Activated naive CD8-positive, alpha-beta T cell (primary cell): ENCODE results near the gene MAP3K5.
A peak's percentile ranks its signal among the peaks of the same experiment; 100 is the strongest.
"Not testable (repeated sequence)": the region's sequence is repeated elsewhere in the genome, so short reads cannot be mapped to it uniquely, and the experiment has no call there.

Source experiments
- H3K27ac Mint-ChIP-seq: one replicate; pipeline ENCODE4 v1.8.0; 2021; ENCODE audit warnings: mixed read lengths
- H3K27me3 Mint-ChIP-seq: one replicate; pipeline ENCODE4 v1.8.0; 2021; ENCODE audit warnings: mixed read lengths
- H3K36me3 Mint-ChIP-seq: one replicate; pipeline ENCODE4 v1.8.0; 2021; ENCODE audit warnings: mixed read lengths
- H3K4me1 Mint-ChIP-seq: one replicate; pipeline ENCODE4 v1.8.0; 2021; ENCODE audit warnings: low read depth, mixed read lengths
- H3K4me3 Mint-ChIP-seq: one replicate; pipeline ENCODE4 v1.8.0; 2021; ENCODE audit warnings: mild to moderate bottlenecking, mixed read lengths
- H3K9me3 Mint-ChIP-seq: one replicate; pipeline ENCODE4 v1.8.0; 2021; ENCODE audit warnings: low read depth, mixed read lengths

The MAP3K5 gene, protein sequence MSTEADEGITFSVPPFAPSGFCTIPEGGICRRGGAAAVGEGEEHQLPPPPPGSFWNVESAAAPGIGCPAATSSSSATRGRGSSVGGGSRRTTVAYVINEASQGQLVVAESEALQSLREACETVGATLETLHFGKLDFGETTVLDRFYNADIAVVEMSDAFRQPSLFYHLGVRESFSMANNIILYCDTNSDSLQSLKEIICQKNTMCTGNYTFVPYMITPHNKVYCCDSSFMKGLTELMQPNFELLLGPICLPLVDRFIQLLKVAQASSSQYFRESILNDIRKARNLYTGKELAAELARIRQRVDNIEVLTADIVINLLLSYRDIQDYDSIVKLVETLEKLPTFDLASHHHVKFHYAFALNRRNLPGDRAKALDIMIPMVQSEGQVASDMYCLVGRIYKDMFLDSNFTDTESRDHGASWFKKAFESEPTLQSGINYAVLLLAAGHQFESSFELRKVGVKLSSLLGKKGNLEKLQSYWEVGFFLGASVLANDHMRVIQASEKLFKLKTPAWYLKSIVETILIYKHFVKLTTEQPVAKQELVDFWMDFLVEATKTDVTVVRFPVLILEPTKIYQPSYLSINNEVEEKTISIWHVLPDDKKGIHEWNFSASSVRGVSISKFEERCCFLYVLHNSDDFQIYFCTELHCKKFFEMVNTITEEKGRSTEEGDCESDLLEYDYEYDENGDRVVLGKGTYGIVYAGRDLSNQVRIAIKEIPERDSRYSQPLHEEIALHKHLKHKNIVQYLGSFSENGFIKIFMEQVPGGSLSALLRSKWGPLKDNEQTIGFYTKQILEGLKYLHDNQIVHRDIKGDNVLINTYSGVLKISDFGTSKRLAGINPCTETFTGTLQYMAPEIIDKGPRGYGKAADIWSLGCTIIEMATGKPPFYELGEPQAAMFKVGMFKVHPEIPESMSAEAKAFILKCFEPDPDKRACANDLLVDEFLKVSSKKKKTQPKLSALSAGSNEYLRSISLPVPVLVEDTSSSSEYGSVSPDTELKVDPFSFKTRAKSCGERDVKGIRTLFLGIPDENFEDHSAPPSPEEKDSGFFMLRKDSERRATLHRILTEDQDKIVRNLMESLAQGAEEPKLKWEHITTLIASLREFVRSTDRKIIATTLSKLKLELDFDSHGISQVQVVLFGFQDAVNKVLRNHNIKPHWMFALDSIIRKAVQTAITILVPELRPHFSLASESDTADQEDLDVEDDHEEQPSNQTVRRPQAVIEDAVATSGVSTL (N-terminal part only)

GRCh38 chr6:136792410-136793262 lies at the start of gene MAP3K5:
Gene MAP3K5, minus strand, starts transcription at chr6:136792477. Its CDS starts 320 bp downstream, at chr6:136792157.
- Mint-ChIP-seq H3K4me1 (peaks cover 36% of the 10 kb centered on the region), H3K4me3 (peak within 1 kb of the TSS; percentile 92), H3K36me3 (no peaks in the 10 kb centered on the region), H3K9me3 (no peaks in the 10 kb centered on the region), H3K27ac (peak within 1 kb of the TSS; percentile 94), H3K27me3 (no peaks in the 10 kb centered on the region)

DNA sequence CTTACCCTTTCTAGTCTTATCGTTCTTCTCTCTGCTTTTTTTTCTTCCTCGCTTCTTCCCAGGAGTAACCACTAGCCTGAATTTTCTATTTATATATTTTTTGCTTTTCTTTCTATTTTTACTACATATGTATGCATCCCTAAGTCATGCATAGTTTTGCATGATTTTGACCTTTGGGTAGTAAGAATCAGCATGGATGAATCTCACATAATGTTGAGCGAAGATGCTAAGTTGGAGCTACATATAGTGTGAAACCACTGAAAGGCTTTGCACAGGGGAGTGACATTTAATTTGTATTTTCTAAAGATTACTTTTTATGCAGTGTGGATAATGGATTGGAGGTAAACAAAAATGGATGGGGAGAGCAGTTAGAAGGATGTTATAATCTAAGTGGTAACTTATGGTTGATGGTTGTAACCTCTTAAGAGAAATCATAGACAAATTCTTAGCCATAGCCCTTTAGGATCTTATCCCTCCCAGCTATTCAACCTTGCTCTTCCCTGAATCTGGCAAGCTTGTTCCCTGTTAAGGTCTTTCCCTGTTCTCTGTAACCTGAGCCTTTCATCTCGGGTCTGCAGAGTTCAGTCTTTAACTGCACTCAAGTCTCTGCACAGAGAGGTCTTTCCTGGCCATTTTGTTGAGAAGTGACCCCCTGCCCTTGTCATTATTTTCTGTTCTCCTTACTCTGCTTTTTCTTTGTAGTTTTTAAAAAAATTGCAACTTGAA lies 48.2 kb upstream of the MAP3K5 start:
- Mint-ChIP-seq H3K27ac (no peak overlapping the region), H3K4me3 (no peak overlapping the region), H3K4me1 (no peaks in the 10 kb centered on the region), H3K27me3 (no peaks in the 10 kb centered on the region), H3K36me3 (no peaks in the 10 kb centered on the region), H3K9me3 (no peaks in the 10 kb centered on the region)

- Mint-ChIP-seq H3K36me3 (peaks cover 39% of the 10 kb centered on the region), H3K27me3 (no peaks in the 10 kb centered on the region), H3K9me3 (no peaks in the 10 kb centered on the region), H3K4me3 (no peak overlapping the region), H3K27ac (no peak overlapping the region), H3K4me1 (no peaks in the 10 kb centered on the region)
Observed at GRCh38 chr6:136831873-136832562, 39.7 kb upstream of the MAP3K5 start.

DNA sequence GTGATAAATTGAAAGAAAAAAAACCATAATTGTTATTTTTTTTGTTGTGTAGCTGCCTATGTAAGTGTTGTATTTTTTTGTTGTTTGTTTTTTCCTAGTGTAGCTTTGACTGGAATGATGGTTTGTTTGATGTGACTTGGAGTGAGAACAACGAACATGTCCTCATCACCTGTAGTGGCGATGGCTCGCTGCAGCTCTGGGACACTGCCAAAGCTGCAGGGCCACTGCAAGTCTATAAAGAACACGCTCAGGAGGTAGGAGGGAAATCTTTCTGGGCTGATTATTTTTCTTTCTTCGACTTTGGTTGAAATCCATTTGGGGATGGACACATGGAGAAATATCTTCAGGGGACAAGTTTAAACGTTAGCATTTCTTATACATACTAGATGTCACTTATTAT lies 33.9 kb upstream of the MAP3K5 start:
- no peaks in the 10 kb centered on the region for H3K27me3 Mint-ChIP-seq
- H3K27ac Mint-ChIP-seq: no peak overlapping the region
- no peaks in the 10 kb centered on the region for H3K9me3 Mint-ChIP-seq
- H3K4me1 Mint-ChIP-seq: peaks cover 23% of the 10 kb centered on the region
- H3K36me3 Mint-ChIP-seq: peaks cover 31% of the 10 kb centered on the region
- no peak overlapping the region for H3K4me3 Mint-ChIP-seq

GRCh38 chr6:136823128-136823660 lies 30.9 kb upstream of the MAP3K5 start:
- H3K4me1 Mint-ChIP-seq: peaks cover 25% of the 10 kb centered on the region
- peak overlapping the region; percentile 94 for H3K27ac Mint-ChIP-seq

DNA sequence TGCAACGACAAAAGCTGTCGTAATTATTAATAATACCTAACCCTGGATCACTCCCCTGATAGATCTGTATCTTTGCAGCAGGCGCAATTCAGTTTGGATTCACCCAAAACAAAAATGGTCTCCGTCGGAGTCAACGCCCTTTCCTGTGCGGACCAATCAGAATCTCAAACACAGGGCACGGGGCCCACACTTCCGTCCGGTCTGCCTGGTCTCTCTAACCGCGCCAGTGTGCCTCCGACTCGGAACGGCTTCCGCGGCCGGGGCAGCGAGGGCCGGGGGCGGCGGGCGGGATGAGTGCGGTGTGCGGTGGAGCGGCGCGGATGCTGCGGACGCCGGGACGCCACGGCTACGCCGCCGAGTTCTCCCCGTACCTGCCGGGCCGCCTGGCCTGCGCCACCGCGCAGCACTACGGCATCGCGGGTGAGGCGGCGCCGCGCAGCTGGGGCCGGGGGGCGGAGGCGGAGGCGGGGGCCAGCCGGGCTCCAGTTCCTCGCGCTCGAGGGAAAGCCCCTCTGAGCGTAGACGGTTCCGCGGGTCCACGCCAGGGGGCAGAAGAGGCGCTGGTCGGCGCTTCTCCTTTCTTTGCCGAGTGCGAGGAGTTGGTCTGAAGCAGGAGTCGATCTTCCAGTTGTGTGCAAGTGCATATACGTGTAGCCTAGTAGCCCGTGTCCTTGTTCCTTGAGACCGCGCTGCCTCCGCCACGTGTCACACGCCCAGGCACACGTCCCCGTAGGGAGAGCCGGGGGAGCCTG lies 30.3 kb upstream of the MAP3K5 start, which contains the start of gene PEX7:
Gene PEX7 (plus strand): TSS at position 217 of the 752 bp plus-strand sequence. CDS start 74 bp downstream, at position 291.
- Mint-ChIP-seq H3K4me1 (peaks cover 25% of the 10 kb centered on the region), H3K9me3 (no peaks in the 10 kb centered on the region)

More at GRCh38 chr6:136823128-136823660, 30.9 kb upstream of the MAP3K5 start:
- peaks cover 12% of the 10 kb centered on the region for H3K36me3 Mint-ChIP-seq
- peak overlapping the region; percentile 91 for H3K4me3 Mint-ChIP-seq
- peaks cover 2% of the 10 kb centered on the region for H3K27me3 Mint-ChIP-seq
- H3K9me3 Mint-ChIP-seq: no peaks in the 10 kb centered on the region

DNA sequence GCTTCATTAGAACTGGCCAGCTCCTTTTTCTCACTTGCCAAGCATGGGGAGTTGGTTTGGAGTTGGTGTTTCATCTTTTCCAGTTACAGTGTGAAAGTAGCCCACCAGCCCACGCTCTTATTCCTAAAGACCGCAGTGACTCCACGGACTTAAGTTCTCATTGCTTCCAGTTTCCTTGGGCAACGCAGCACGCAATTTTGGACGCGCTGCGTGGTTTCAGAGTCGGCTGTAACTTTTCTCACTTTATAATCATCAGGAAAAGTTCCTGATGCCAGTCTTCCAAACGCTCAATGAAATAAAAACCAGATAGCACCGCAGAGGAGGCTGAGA lies 29.7 kb upstream of the MAP3K5 start:
- H3K36me3 Mint-ChIP-seq: peaks cover 12% of the 10 kb centered on the region
- no peaks in the 10 kb centered on the region for H3K9me3 Mint-ChIP-seq
- H3K4me3 Mint-ChIP-seq: peak overlapping the region; percentile 93
- peaks cover 25% of the 10 kb centered on the region for H3K4me1 Mint-ChIP-seq
- H3K27me3 Mint-ChIP-seq: peaks cover 5% of the 10 kb centered on the region
- H3K27ac Mint-ChIP-seq: peak overlapping the region; percentile 95

More for the DNA sequence above, 30.3 kb upstream of the MAP3K5 start, which contains the start of gene PEX7:
- Mint-ChIP-seq H3K36me3 (peaks cover 12% of the 10 kb centered on the region), H3K27me3 (peaks cover 5% of the 10 kb centered on the region), H3K4me3 (peak within 1 kb of the TSS; percentile 93), H3K27ac (peak within 1 kb of the TSS; percentile 95)

GRCh38 chr6:136820561-136820960 lies 28.3 kb upstream of the MAP3K5 start:
- peaks cover 4% of the 10 kb centered on the region for H3K36me3 Mint-ChIP-seq

DNA sequence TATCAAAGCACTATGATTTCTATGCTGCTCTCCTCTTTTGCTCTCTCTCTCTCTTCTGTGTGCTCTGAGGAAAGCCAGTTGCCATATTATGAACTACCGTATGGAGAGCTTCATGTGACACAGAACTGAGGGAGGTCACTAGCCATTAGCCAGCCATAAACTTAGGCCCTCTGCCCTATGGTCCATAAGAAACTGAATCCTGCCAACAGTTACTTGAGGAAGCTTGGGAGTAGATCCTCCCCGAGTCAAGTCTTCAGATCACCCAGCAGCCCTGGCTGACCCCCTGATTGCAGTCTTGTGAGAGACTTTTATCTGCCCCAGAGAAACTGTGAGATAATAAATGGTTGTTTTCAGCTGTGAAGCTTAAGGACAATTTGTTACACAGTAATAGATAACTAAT lies 24.4 kb upstream of the MAP3K5 start:
- Mint-ChIP-seq H3K4me3 (no peak overlapping the region), H3K36me3 (no peaks in the 10 kb centered on the region), H3K27me3 (peaks cover 5% of the 10 kb centered on the region), H3K9me3 (no peaks in the 10 kb centered on the region), H3K4me1 (peaks cover 5% of the 10 kb centered on the region), H3K27ac (no peak overlapping the region)

More at GRCh38 chr6:136820561-136820960, 28.3 kb upstream of the MAP3K5 start:
- H3K4me1 Mint-ChIP-seq: peaks cover 21% of the 10 kb centered on the region
- no peaks in the 10 kb centered on the region for H3K9me3 Mint-ChIP-seq
- peaks cover 5% of the 10 kb centered on the region for H3K27me3 Mint-ChIP-seq
- H3K27ac Mint-ChIP-seq: no peak overlapping the region
- no peak overlapping the region for H3K4me3 Mint-ChIP-seq

GRCh38 chr6:136815608-136816007 lies 23.3 kb upstream of the MAP3K5 start:
- not testable (repeated sequence) for H3K27me3 Mint-ChIP-seq, H3K9me3 Mint-ChIP-seq, H3K36me3 Mint-ChIP-seq, H3K4me1 Mint-ChIP-seq, H3K4me3 Mint-ChIP-seq, H3K27ac Mint-ChIP-seq

GRCh38 chr6:136812174-136812573 lies 19.9 kb upstream of the MAP3K5 start:
- no peaks in the 10 kb centered on the region for H3K9me3 Mint-ChIP-seq
- no peaks in the 10 kb centered on the region for H3K27me3 Mint-ChIP-seq
- no peaks in the 10 kb centered on the region for H3K36me3 Mint-ChIP-seq
- H3K4me1 Mint-ChIP-seq: peaks cover 4% of the 10 kb centered on the region
- no peak overlapping the region for H3K4me3 Mint-ChIP-seq
- no peak overlapping the region for H3K27ac Mint-ChIP-seq

DNA sequence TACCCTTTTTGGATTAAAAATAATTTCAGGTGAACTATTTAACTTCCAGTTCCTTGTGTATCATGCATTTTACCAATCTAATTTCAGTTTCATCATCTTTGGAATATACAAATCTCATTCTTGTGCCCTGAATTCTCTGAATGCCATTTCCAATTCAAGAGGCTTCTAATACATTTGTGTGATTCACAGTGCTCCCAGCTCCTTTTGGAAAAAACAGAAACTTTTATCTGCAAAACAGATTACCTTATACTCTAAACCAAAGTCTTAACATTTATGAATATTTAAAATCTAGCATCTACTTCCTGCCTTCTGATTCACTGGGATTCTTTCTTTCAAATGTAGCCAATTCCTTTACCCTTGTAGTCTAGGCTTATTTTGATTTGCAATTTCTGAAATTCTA lies 19.0 kb upstream of the MAP3K5 start:
- H3K27me3 Mint-ChIP-seq: no peaks in the 10 kb centered on the region
- H3K4me3 Mint-ChIP-seq: no peak overlapping the region
- H3K27ac Mint-ChIP-seq: no peak overlapping the region
- H3K36me3 Mint-ChIP-seq: no peaks in the 10 kb centered on the region
- no peaks in the 10 kb centered on the region for H3K9me3 Mint-ChIP-seq
- peaks cover 4% of the 10 kb centered on the region for H3K4me1 Mint-ChIP-seq
